Hepatocyte (in vitro differentiated cells): ENCODE data around the gene SUPT16H.

Source experiments
- EZH2 ChIP-seq: fragments of 200-600 bp; sonication (generic); IDR thresholded peaks from 2 replicates; pipeline ENCODE4 v1.6.1; 2016; ENCODE audit warnings: antibody characterized with exemption, mild to moderate bottlenecking, borderline replicate concordance
- EZH2phosphoT487 ChIP-seq: fragments of 200-600 bp; sonication (generic); IDR thresholded peaks from one replicate; pipeline ENCODE4 v1.6.1; 2018; ENCODE audit warnings: antibody characterized with exemption, mild to moderate bottlenecking, low read depth, moderate library complexity; ENCODE audit not compliant: unreplicated experiment, severe bottlenecking
- TF ChIP-seq, protein P1 (sequence below): fragments of 200-600 bp; sonication (generic); IDR thresholded peaks from 2 replicates; pipeline ENCODE4 v1.5.1; 2016; ENCODE audit warnings: antibody characterized with exemption, mild to moderate bottlenecking; ENCODE audit not compliant: poor library complexity

DNA sequence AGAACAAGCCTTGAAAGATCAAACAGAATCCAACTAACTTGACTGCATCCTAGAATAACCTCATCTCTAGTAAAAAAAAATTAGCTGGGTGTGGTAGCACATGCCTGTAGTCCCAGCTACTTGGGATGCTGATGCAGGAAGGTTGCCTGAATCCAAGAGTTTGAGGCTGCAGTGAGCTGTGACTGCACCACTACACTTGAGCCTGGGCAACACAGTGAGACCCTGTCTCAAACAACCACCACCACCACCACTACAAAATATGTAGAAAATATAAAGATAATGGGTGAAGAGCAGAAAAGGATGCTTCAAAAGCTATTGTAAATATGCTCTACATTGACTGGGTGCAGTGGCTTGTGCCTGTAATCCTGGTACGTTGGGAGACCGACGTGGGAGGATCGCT, 27.3 kb downstream of the SUPT16H start:
- TF ChIP-seq, protein P1, sequence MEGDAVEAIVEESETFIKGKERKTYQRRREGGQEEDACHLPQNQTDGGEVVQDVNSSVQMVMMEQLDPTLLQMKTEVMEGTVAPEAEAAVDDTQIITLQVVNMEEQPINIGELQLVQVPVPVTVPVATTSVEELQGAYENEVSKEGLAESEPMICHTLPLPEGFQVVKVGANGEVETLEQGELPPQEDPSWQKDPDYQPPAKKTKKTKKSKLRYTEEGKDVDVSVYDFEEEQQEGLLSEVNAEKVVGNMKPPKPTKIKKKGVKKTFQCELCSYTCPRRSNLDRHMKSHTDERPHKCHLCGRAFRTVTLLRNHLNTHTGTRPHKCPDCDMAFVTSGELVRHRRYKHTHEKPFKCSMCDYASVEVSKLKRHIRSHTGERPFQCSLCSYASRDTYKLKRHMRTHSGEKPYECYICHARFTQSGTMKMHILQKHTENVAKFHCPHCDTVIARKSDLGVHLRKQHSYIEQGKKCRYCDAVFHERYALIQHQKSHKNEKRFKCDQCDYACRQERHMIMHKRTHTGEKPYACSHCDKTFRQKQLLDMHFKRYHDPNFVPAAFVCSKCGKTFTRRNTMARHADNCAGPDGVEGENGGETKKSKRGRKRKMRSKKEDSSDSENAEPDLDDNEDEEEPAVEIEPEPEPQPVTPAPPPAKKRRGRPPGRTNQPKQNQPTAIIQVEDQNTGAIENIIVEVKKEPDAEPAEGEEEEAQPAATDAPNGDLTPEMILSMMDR = no peak
- TF ChIP-seq EZH2 (no peak), EZH2phosphoT487 (no peak)
